ENCODE data around the gene ZNF451. TPM values are rescaled to one million over a fixed set of nuclear protein-coding genes. Genes with fewer than 3 reads are reported as not detected.

The ZNF451 gene
- total and polyA plus RNA-seq, 2 donors (not counting 1 experiment from before 2014, with no cell fraction given): 25.9 to 86.3 TPM

- no peak overlapping the region for H3K9ac ChIP-seq (ENCODE audit: low read length)
- H3K27me3 ChIP-seq (replicated peaks in 1 of 4; ENCODE audit: control extremely low read depth in 1 of 4, control insufficient read depth in 3 of 4, insufficient read depth in 4 of 4, low read length in 3 of 4): no peaks in the 10 kb centered on the region
- DNase-seq: no peak
- H3K4me2 ChIP-seq (replicated peaks; ENCODE audit: low read depth, low read length, poor library complexity, severe bottlenecking): no peak overlapping the region
- no peak overlapping the region for H3K4me3 ChIP-seq (ENCODE audit: control extremely low read depth in 1 of 5, extremely low read depth in 1 of 5, insufficient read depth in 1 of 5, low read depth in 2 of 5, low read length in 4 of 5)
- H3K4me1 ChIP-seq (ENCODE audit: control insufficient read depth in 2 of 2, insufficient read depth in 2 of 2, low read length in 2 of 2): no peaks in the 10 kb centered on the region
- intact Hi-C loops (cut with micrococcal nuclease): no loop called here
- no peak overlapping the region for H3K27ac ChIP-seq (ENCODE audit: low read length in 2 of 2)
- Mint-ChIP-seq H3K9me3 (ENCODE audit: insufficient read depth) (no peaks in the 10 kb centered on the region), H3K4me3 (no peak overlapping the region), H3K27ac (no peak overlapping the region), H3K4me1 (no peaks in the 10 kb centered on the region), H3K27me3 (no peaks in the 10 kb centered on the region)
- no peak for ATAC-seq (ENCODE audit: low read depth)
- H2AFZ ChIP-seq (ENCODE audit: insufficient read depth, low read depth, low read length, poor library complexity, severe bottlenecking): no peak overlapping the region
- H3K79me2 ChIP-seq (ENCODE audit: control insufficient read depth, insufficient read depth, low read length): no peaks in the 10 kb centered on the region
- no peaks in the 10 kb centered on the region for H4K20me1 ChIP-seq (ENCODE audit: control insufficient read depth, insufficient read depth, low read length, poor library complexity, severe bottlenecking)
- no peaks in the 10 kb centered on the region for H3K36me3 ChIP-seq (replicated peaks in 1 of 2; ENCODE audit: control extremely low read depth in 1 of 2, control insufficient read depth in 1 of 2, extremely low read depth in 1 of 2, insufficient read depth in 2 of 2, low read length in 1 of 2)
- ChIA-PET CTCF (interaction anchor here (1.2 kb wide), 1 partner anchor 20 kb away, joined by 3 read pairs; no protein-coding TSS in a partner anchor), POLR2A (no interaction called here)
- no peak for TF ChIP-seq EZH2 (IDR thresholded peaks at IDR 0.05; ENCODE audit: borderline replicate concordance, insufficient read depth, low read depth, low read length, poor library complexity, severe bottlenecking)
- no peak for TF ChIP-seq CTCF (IDR thresholded peaks at IDR 0.05)
- no CpG with 5 or more reads among the region's 1 CpG for WGBS (ENCODE audit: insufficient coverage)
- peaks cover 0 to 6% (median 0%) of the 10 kb centered on the region in 3 donors for H3K9me3 ChIP-seq (ENCODE audit: control extremely low read depth in 1 of 3, control insufficient read depth in 2 of 3, insufficient read depth in 1 of 3, low read length in 2 of 3)
These were observed 11.3 kb upstream of the ZNF451 start for GRCh38 chr6:57078531-57079207.

- H3K27me3 Mint-ChIP-seq: no peaks in the 10 kb centered on the region
- no peak overlapping the region for H3K27ac ChIP-seq (ENCODE audit: low read length in 2 of 2)
- H3K4me2 ChIP-seq (replicated peaks; ENCODE audit: low read depth, low read length, poor library complexity, severe bottlenecking): no peak overlapping the region
- no peak for DNase-seq
- H3K36me3 ChIP-seq (replicated peaks in 1 of 2; ENCODE audit: control extremely low read depth in 1 of 2, control insufficient read depth in 1 of 2, extremely low read depth in 1 of 2, insufficient read depth in 2 of 2, low read length in 1 of 2): no peaks in the 10 kb centered on the region
- peaks cover 5% of the 10 kb centered on the region for H3K4me1 Mint-ChIP-seq
- TF ChIP-seq CTCF (IDR thresholded peaks at IDR 0.05) (no peak), EZH2 (IDR thresholded peaks at IDR 0.05; ENCODE audit: borderline replicate concordance, insufficient read depth, low read depth, low read length, poor library complexity, severe bottlenecking) (no peak)
- H4K20me1 ChIP-seq (ENCODE audit: control insufficient read depth, insufficient read depth, low read length, poor library complexity, severe bottlenecking): no peaks in the 10 kb centered on the region
- H3K4me3 Mint-ChIP-seq: no peak overlapping the region
- no peaks in the 10 kb centered on the region for H3K79me2 ChIP-seq (ENCODE audit: control insufficient read depth, insufficient read depth, low read length)
- H2AFZ ChIP-seq (ENCODE audit: insufficient read depth, low read depth, low read length, poor library complexity, severe bottlenecking): no peak overlapping the region
- ChIA-PET CTCF (no interaction called here), POLR2A (no interaction called here)
- intact Hi-C loops (cut with micrococcal nuclease): no loop called here
- no peak overlapping the region for H3K9ac ChIP-seq (ENCODE audit: low read length)
- peaks cover 0 to 5% of the 10 kb centered on the region in 2 donors for H3K4me1 ChIP-seq (ENCODE audit: control insufficient read depth in 2 of 2, insufficient read depth in 2 of 2, low read length in 2 of 2)
- WGBS (ENCODE audit: insufficient coverage): 82% methylated on average over 1 of the region's 2 CpGs
- H3K9me3 ChIP-seq (ENCODE audit: control extremely low read depth in 1 of 3, control insufficient read depth in 2 of 3, insufficient read depth in 1 of 3, low read length in 2 of 3): no peaks in the 10 kb centered on the region
- no peaks in the 10 kb centered on the region for H3K27me3 ChIP-seq (replicated peaks in 1 of 4; ENCODE audit: control extremely low read depth in 1 of 4, control insufficient read depth in 3 of 4, insufficient read depth in 4 of 4, low read length in 3 of 4)
- H3K9me3 Mint-ChIP-seq (ENCODE audit: insufficient read depth): no peaks in the 10 kb centered on the region
- H3K27ac Mint-ChIP-seq: no peak overlapping the region
- ATAC-seq (ENCODE audit: low read depth): no peak
- H3K4me3 ChIP-seq (ENCODE audit: control extremely low read depth in 1 of 5, extremely low read depth in 1 of 5, insufficient read depth in 1 of 5, low read depth in 2 of 5, low read length in 4 of 5): no peak overlapping the region
These were observed 4.5 kb upstream of the ZNF451 start for GRCh38 chr6:57085471-57085870.

Measured in B cell (primary cell).